K562 (cell line): Measurements from ENCODE around the gene ZNF302. TPM values are rescaled to one million over a fixed set of nuclear protein-coding genes. Genes with fewer than 3 reads are reported as not detected.

ENCODE experiments used
- ATAC-seq: fragments of 200-7000 bp; cut with Tn5 transposase; 3 replicates; pipeline ENCODE4 v1.9.1; 2020; ENCODE audit warnings: moderate library complexity
- BruUV-seq: library from RNA; stranded (reverse); fragments of 400-500 nt; replicated peaks from 2 replicates; lab custom pipeline; 2021; lab: Mats Ljungman, UMichigan
- CTCF ChIA-PET: fragments of 300-600 bp; formaldehyde crosslinking; extraction: SDS; loops from one replicate; lab custom pipeline; 2021; ENCODE audit warnings: low intra/inter-chr PET ratio; lab: Yijun Ruan, JAX
- POLR2A ChIA-PET: fragments of 300-600, 350-650 bp; sonication (Branson Sonifier 250); formaldehyde crosslinking; extraction: SDS; loops from one replicate; lab custom pipeline; 2021; ENCODE audit warnings: antibody characterized with exemption, inconsistent platforms; lab: Yijun Ruan, JAX
- DNase-seq, 4 experiments: peaks; one replicate each; pipeline versions ENCODE4 v3.0.0 to v3.0.0-alpha.2; 2011 to 2018; ENCODE audit warnings: low spot score in 3 of 4, mixed read lengths in 3 of 4; ENCODE audit errors: extremely low read depth in 1 of 4
- FAIRE-seq: peaks from 2 replicates; lab custom pipeline; 2011; peaks lifted over from hg19 to GRCh38; lab: Jason Lieb, UNC
- H2AFZ ChIP-seq: 2 replicates; pipeline ENCODE4 v1.6.0; 2011; ENCODE audit warnings: low read depth, low read length, control low read depth, inconsistent platforms
- H3K27ac ChIP-seq: fragments of 200-600 bp; 3 replicates; pipeline ENCODE4 v1.8.0; 2011; ENCODE audit warnings: low read depth, mild to moderate bottlenecking, control low read depth, inconsistent platforms, low read length, moderate library complexity, mixed read lengths; ENCODE audit errors: extremely low read depth
- H3K27me3 ChIP-seq, 2 experiments: fragments of 300-600 bp in 1 of 2; 2 replicates in 1 of 2; 3 replicates in 1 of 2; pipeline versions ENCODE4 v1.6.0 to v1.8.0; 2011; ENCODE audit warnings: inconsistent platforms in 2 of 2, low read length in 2 of 2, mild to moderate bottlenecking in 1 of 2, mixed read lengths in 1 of 2, moderate library complexity in 1 of 2; ENCODE audit not compliant: control insufficient read depth in 2 of 2, insufficient read depth in 2 of 2
- H3K36me3 ChIP-seq: fragments of 300-600 bp; 3 replicates; pipeline ENCODE4 v1.8.0; 2011; ENCODE audit warnings: mild to moderate bottlenecking, low read length, inconsistent platforms; ENCODE audit not compliant: control insufficient read depth, insufficient read depth
- H3K4me1 ChIP-seq, 2 experiments: fragments of 200-600 bp in 1 of 2; replicated peaks in 1 of 2; 2 replicates in 1 of 2; 3 replicates in 1 of 2; pipeline versions ENCODE4 v1.5.1 to v1.8.0; 2011; ENCODE audit warnings: inconsistent platforms in 2 of 2, low read length in 2 of 2, mild to moderate bottlenecking in 1 of 2, mixed read lengths in 1 of 2, moderate library complexity in 1 of 2; ENCODE audit not compliant: control insufficient read depth in 2 of 2, insufficient read depth in 2 of 2
- H3K4me2 ChIP-seq: 2 replicates; pipeline ENCODE4 v1.6.1; 2011; ENCODE audit warnings: low read length, control low read depth, inconsistent platforms, mixed read lengths; ENCODE audit not compliant: insufficient read depth
- H3K4me3 ChIP-seq: fragments of 200-600 bp; sonication (generic), shearing (Covaris generic); 2 replicates; pipeline ENCODE4 v1.5.1; 2016; ENCODE audit warnings: control low read depth, inconsistent platforms
- H3K79me2 ChIP-seq: fragments of 200-600 bp; 3 replicates; pipeline ENCODE4 v1.8.0; 2011; ENCODE audit warnings: low read length, inconsistent platforms; ENCODE audit not compliant: control insufficient read depth, insufficient read depth
- H3K9ac ChIP-seq, 2 experiments: 2 replicates each; pipeline versions ENCODE4 v1.6.0 to v1.6.1; 2011; ENCODE audit warnings: low read depth in 2 of 2, low read length in 2 of 2, control low read depth in 1 of 2, inconsistent platforms in 1 of 2, mild to moderate bottlenecking in 1 of 2, mixed read lengths in 1 of 2; ENCODE audit not compliant: insufficient read depth in 1 of 2
- H3K9me1 ChIP-seq: one replicate; pipeline ENCODE4 v1.6.0; 2011; ENCODE audit warnings: inconsistent platforms, mild to moderate bottlenecking, low read length, moderate library complexity; ENCODE audit not compliant: control insufficient read depth, insufficient read depth
- H3K9me3 ChIP-seq: replicated peaks from 2 replicates; pipeline ENCODE4 v1.5.1; 2011; ENCODE audit warnings: low read depth, low read length, inconsistent platforms; ENCODE audit not compliant: control insufficient read depth, insufficient read depth
- H4K20me1 ChIP-seq: replicated peaks from 2 replicates; pipeline ENCODE4 v1.6.1; 2011; ENCODE audit warnings: low read length, inconsistent platforms, mixed read lengths; ENCODE audit not compliant: control insufficient read depth, insufficient read depth
- BCOR ChIP-seq: fragments of 450-650 bp; IDR thresholded peaks from 2 replicates; pipeline ENCODE4 v1.6.1; 2016
- CGGBP1 ChIP-seq: fragments of 250-450 bp; sonication (Bioruptor Pico); IDR thresholded peaks from 2 replicates; pipeline ENCODE4 v1.9.0; 2021; ENCODE audit warnings: mild to moderate bottlenecking
- DACH1 ChIP-seq: fragments of 450-650 bp; IDR thresholded peaks from 2 replicates; pipeline ENCODE4 v1.6.1; 2018; ENCODE audit not compliant: partially characterized antibody
- HMG20A ChIP-seq: fragments of 450-650 bp; formaldehyde crosslinking; conservative IDR thresholded peaks from 2 replicates; pipeline ENCODE4 v1.4.0; 2020; ENCODE audit warnings: mild to moderate bottlenecking, mixed read lengths
- NFE2 ChIP-seq: IDR thresholded peaks from 2 replicates; pipeline ENCODE4 v1.6.1; 2014; ENCODE audit warnings: antibody characterized with exemption, low read depth
- TAF1 ChIP-seq: IDR thresholded peaks from 2 replicates; pipeline ENCODE4 v1.6.1; 2011; ENCODE audit warnings: mild to moderate bottlenecking, low read length, moderate library complexity; ENCODE audit not compliant: insufficient read depth, control insufficient read depth, severe bottlenecking; ENCODE audit errors: extremely low read depth
- ZNF347 ChIP-seq: fragments of 450-650 bp; formaldehyde crosslinking; IDR thresholded peaks from 2 replicates; pipeline ENCODE4 v1.4.0; 2020; ENCODE audit warnings: low read depth, mild to moderate bottlenecking, moderate library complexity
- WGBS: fragments of 100-300 bp; shearing (Covaris generic); methylation state at CpG from one replicate; pipeline ENCODE4 v1.1.6; 2016; ENCODE audit warnings: low coverage, mixed read lengths; ENCODE audit not compliant: insufficient coverage; ENCODE audit errors: missing lambda C conversion rate; 5-methylcytosine and 5-hydroxymethylcytosine counted together
- in situ Hi-C: fragments of 300-500 bp; cut with MboI; formaldehyde crosslinking; loops from 4 replicates; pipeline ENCODE4 v1.15.0; 2018; ENCODE audit warnings: inconsistent platforms, mixed read lengths
- intact Hi-C: fragments of 100-400 bp; cut with micrococcal nuclease; formaldehyde crosslinking; loops from 2 replicates; pipeline ENCODE4 v1.14.2; 2022
- polyA plus RNA-seq, 8 experiments: library from polyadenylated mRNA; depleted of rRNA in 4 of 8; stranded (reverse) in 5 of 8; unstranded in 3 of 8; fragments of >200 nt; fragmentation: Nextera tagmentation in 2 of 8; fragmentation: Illumina TruSeq in 1 of 8; extraction: Ambion mirVana in 2 of 8; extraction: Trizol in 1 of 8; gene quantifications; 2 replicates each; pipeline versions ENCODE4 v1.2.1 to v1.2.3, GENCODE V29; 2011 to 2014; ENCODE audit warnings: inconsistent platforms in 1 of 8, missing spikeins in 1 of 8
- total RNA-seq, 7 experiments: library from RNA; depleted of rRNA in 6 of 7; stranded (reverse); fragments of >200 nt in 6 of 7; fragmentation: Illumina TruSeq in 2 of 7; extraction: Trizol in 2 of 7; gene quantifications; 2 replicates each; pipeline versions ENCODE4 v1.2.1 to v1.2.3, GENCODE V29; 2011 to 2021; ENCODE audit warnings: low replicate concordance in 1 of 7

ZNF302 gene
- total and polyA plus RNA-seq, 9 of the 15 experiments (the other 6 are each of a cell fraction or from before 2014, with no cell fraction given): 0.08 to 1.0 (median 0.27) TPM; not detected in 1

- Histone ChIP-seq H3K9me1 (no peaks in the 10 kb centered on the region), H3K79me2 (no peaks in the 10 kb centered on the region), H3K27me3 (0 out of 5 replicates have a peak, but pooled peaks cover 0 to 4% of the 10 kb centered on the region in 2 experiments), H3K9me3 (peaks cover 2% of the 10 kb centered on the region; the same call in 1 of the 2 replicates), H3K36me3 (no peaks in the 10 kb centered on the region), H2AFZ (no peak overlapping the region), H3K27ac (no peak overlapping the region), H4K20me1 (no peaks in the 10 kb centered on the region), H3K4me3 (no peak overlapping the region), H3K4me1 (peaks cover 0 to 4% of the 10 kb centered on the region in 2 experiments; a peak in 2 of 5 replicates), H3K4me2 (no peak overlapping the region), H3K9ac (no peak overlapping the region)
- no peak for ATAC-seq
- in situ Hi-C loops: loop anchor here (5.0 to 25.0 kb wide), 2 partner anchors 76 to 1276 kb away; no protein-coding TSS in a partner anchor
- FAIRE-seq: no peak
- intact Hi-C loops: no loop called here
- CTCF ChIA-PET: interaction anchor here (0.5 to 3.2 kb wide), 5 partner anchors 73 to 935 kb away, joined by 3 to 29 read pairs (median 4); no protein-coding TSS in a partner anchor
- 0% methylated on average over 2 of the region's 2 CpGs for WGBS
- POLR2A ChIA-PET: interaction anchor here (0.6 kb wide), 1 partner anchor 941 kb away, joined by 5 read pairs; no protein-coding TSS in a partner anchor
- no TSS peak for BruUV-seq
- no peak for TF ChIP-seq HMG20A (CRISPR knock-in tag)
- no peak for TF ChIP-seq CGGBP1 (CRISPR knock-in tag)
- TF ChIP-seq BCOR: no peak
- no peak for TF ChIP-seq DACH1
- no peak for TF ChIP-seq NFE2
- TF ChIP-seq ZNF347: no peak
- TF ChIP-seq TAF1: no peak
- DNase-seq: no peak
Observed at GRCh38 chr19:34713262-34713637, 35.8 kb downstream of the ZNF302 start.
